ENCODE data around the gene ADAMTS7. TPM values are rescaled to one million over a fixed set of nuclear protein-coding genes. Genes with fewer than 3 reads are reported as not detected.

The ADAMTS7 gene
- total and polyA plus RNA-seq, 8 donors = 0.31 to 102 (median 2.3) TPM

Small RNA genes within 50 kb of the gene (small RNA-seq; reads per million reads assigned to genes)
- gene AC022748.3 = 0 reads per million in 4 donors

Other genes with a start within 250 kb of the ADAMTS7 start
- 1 to 10 TPM in 2 of 5 donors, not detected in 3; 1.2 to 1.8 TPM for gene CHRNA5, start 245.9 kb downstream of the ADAMTS7 start, total RNA-seq
- gene CHRNA5, start 245.9 kb downstream of the ADAMTS7 start, polyA plus RNA-seq = 1 to 10 TPM in 2 of 3 donors, not detected in 1; 1.1 to 1.5 TPM
- 1 to 10 TPM in 2 of 5 donors, under 1 TPM in 1, not detected in 2; 0.45 to 4.6 (median 2.6) TPM for gene CHRNA3, start 190.5 kb downstream of the ADAMTS7 start, total RNA-seq
- 1 to 10 TPM in 1 of 3 donors, under 1 TPM in 1, not detected in 1; 0.31 to 1.0 TPM for gene CHRNA3, start 190.5 kb downstream of the ADAMTS7 start, polyA plus RNA-seq
- not detected for gene CHRNB4, start 170.3 kb downstream of the ADAMTS7 start, total RNA-seq
- under 1 TPM in 1 of 3 donors, not detected in 2; 0.78 TPM for gene CHRNB4, start 170.3 kb downstream of the ADAMTS7 start, polyA plus RNA-seq
- gene MORF4L1, start 61.4 kb upstream of the ADAMTS7 start, total RNA-seq = 100 to 1,000 TPM in 4 of 5 donors, 10 to 100 TPM in 1; 78.8 to 545 (median 273) TPM
- gene MORF4L1, start 61.4 kb upstream of the ADAMTS7 start, polyA plus RNA-seq = 100 to 1,000 TPM; 126 to 371 (median 260) TPM
- gene CTSH, start 133.6 kb upstream of the ADAMTS7 start, total RNA-seq = 100 to 1,000 TPM; 173 to 386 (median 309) TPM
- 100 to 1,000 TPM in 2 of 3 donors, 10 to 100 TPM in 1; 79.3 to 193 (median 125) TPM for gene CTSH, start 133.6 kb upstream of the ADAMTS7 start, polyA plus RNA-seq